ENCODE measurements around the gene RAPGEF3.

DNA sequence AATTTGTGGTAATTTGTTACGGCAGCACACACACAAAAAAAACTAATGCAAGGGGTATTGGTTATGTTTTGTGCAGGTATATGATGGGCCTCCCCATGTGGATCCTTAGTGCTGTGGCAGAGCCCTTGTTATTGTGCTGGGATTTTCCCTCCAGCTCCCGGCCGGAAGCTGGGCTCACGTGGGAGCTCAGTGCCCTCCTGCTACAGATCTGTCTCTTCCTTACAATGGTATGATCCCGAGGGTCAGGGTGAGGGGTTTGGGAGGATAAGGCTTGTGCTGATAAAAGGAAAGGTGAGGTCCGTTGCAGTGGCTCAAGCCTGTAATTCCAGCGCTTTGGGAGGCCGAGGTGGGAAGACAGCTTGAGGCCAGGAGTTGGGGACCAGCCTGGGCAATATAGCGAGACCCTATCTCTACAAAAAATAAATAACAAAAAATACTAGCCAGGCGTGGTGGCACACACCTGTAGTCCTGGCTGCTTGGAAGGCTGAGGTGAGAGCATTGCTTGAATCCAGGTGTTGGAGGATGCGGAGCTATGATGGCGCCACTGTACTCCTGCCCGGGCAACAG lies 13.5 kb upstream of the RAPGEF3 start:
- TF ChIP-seq, protein P1, sequence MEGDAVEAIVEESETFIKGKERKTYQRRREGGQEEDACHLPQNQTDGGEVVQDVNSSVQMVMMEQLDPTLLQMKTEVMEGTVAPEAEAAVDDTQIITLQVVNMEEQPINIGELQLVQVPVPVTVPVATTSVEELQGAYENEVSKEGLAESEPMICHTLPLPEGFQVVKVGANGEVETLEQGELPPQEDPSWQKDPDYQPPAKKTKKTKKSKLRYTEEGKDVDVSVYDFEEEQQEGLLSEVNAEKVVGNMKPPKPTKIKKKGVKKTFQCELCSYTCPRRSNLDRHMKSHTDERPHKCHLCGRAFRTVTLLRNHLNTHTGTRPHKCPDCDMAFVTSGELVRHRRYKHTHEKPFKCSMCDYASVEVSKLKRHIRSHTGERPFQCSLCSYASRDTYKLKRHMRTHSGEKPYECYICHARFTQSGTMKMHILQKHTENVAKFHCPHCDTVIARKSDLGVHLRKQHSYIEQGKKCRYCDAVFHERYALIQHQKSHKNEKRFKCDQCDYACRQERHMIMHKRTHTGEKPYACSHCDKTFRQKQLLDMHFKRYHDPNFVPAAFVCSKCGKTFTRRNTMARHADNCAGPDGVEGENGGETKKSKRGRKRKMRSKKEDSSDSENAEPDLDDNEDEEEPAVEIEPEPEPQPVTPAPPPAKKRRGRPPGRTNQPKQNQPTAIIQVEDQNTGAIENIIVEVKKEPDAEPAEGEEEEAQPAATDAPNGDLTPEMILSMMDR (conservative IDR thresholded peaks at IDR 0.05; ENCODE audit: low read length): no peak
- no peak for TF ChIP-seq EZH2phosphoT487 (IDR thresholded peaks at IDR 0.05; ENCODE audit: borderline replicate concordance)
